GM12891 (cell line): ENCODE results near the gene EPB41.
"Not testable (repeated sequence)": the region's sequence is repeated elsewhere in the genome, so short reads cannot be mapped to it uniquely, and the experiment has no call there.

Experiments used
- DNase-seq: peaks from one replicate; pipeline ENCODE4 v3.0.0; 2011; ENCODE audit warnings: low spot score; ENCODE audit not compliant: insufficient read length
- FAIRE-seq: peaks from 2 replicates; lab custom pipeline; 2011; peaks lifted over from hg19 to GRCh38; lab: Jason Lieb, UNC
- PAX5 ChIP-seq: IDR thresholded peaks from 2 replicates; pipeline ENCODE4 v1.6.1; 2011; ENCODE audit warnings: low read length, moderate library complexity, mild to moderate bottlenecking; ENCODE audit not compliant: insufficient read depth, severe bottlenecking
- POLR2A ChIP-seq: IDR thresholded peaks from 2 replicates; pipeline ENCODE4 v1.6.1; 2011; ENCODE audit warnings: low read depth, low read length, control low read depth
- POLR2AphosphoS5 ChIP-seq: IDR thresholded peaks from 2 replicates; pipeline ENCODE4 v1.6.1; 2011; ENCODE audit warnings: low read depth, low read length, control low read depth
- POU2F2 ChIP-seq: IDR thresholded peaks from 2 replicates; pipeline ENCODE4 v1.6.1; 2011; ENCODE audit warnings: low read depth, mild to moderate bottlenecking, control low read depth, low read length, moderate library complexity
- SPI1 ChIP-seq: IDR thresholded peaks from 2 replicates; pipeline ENCODE4 v1.6.1; 2011; ENCODE audit warnings: low read depth, low read length, control low read depth
- TAF1 ChIP-seq: IDR thresholded peaks from 2 replicates; pipeline ENCODE4 v1.6.1; 2011; ENCODE audit warnings: low read depth, low read length, control low read depth

EPB41 gene

GRCh38 chr1:28936528-28936927, 22.2 kb downstream of the EPB41 start:
- no peak for DNase-seq
- FAIRE-seq = no peak
- TF ChIP-seq POLR2A (no peak), POU2F2 (no peak), TAF1 (no peak), SPI1 (no peak), POLR2AphosphoS5 (no peak), PAX5 (no peak)

DNA sequence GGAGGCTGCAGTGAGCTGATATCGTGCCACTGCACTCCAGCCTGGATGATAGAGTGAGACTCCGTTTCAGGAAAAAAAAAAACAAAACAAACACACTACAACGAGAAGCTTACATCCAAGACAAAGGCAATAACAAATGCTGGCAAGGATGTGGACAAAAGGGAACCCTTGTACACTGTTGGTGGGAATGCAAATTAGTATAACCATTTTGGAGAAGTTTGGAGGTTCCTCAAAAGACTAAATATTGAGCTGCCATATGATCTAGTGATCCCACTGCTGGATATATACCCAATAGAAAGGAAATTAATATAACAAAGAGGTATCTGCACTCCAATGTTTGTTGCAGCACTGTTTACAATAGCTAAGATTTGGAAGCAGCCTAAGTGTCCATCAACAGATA, 29.2 kb downstream of the EPB41 start:
- DNase-seq, FAIRE-seq: not testable (repeated sequence)

GRCh38 chr1:28950006-28950405, 35.6 kb downstream of the EPB41 start:
- DNase-seq (no peak), FAIRE-seq (no peak)
- TF ChIP-seq POLR2AphosphoS5 (no peak), TAF1 (no peak), PAX5 (no peak), POLR2A (no peak), SPI1 (no peak), POU2F2 (no peak)

DNA sequence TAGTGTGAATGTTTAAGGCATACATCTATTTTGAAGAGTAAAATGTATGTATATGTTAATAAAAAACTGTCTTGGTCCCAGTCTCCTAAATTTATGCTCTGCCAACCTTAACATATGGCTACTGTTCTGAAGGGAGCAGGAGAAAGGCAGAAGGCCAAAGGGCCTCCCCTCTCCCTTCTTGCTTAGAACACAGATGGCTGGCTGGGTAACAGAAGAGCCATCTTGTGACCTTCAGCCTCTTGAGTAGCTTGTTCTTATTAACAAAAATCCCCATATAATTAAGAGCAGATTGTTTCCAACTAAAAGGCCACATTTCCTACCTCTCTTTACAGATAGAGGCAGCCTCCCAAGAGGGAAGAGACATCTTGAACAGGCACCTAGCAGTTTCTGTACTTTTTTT, 36.1 kb downstream of the EPB41 start:
- TF ChIP-seq POLR2AphosphoS5 (no peak), SPI1 (no peak), PAX5 (no peak), POLR2A (no peak), TAF1 (no peak), POU2F2 (no peak)
- FAIRE-seq (no peak), DNase-seq (no peak)

- TF ChIP-seq SPI1 (no peak), PAX5 (no peak), POLR2A (no peak), TAF1 (no peak), POLR2AphosphoS5 (no peak), POU2F2 (no peak)
- DNase-seq = no peak
- no peak for FAIRE-seq
These were observed 39.9 kb downstream of the EPB41 start for GRCh38 chr1:28954126-28954726.

- TF ChIP-seq PAX5 = no peak
- TF ChIP-seq TAF1 = no peak
- no peak for TF ChIP-seq SPI1
- DNase-seq = no peak
- no peak for FAIRE-seq
These were observed 41.7 kb downstream of the EPB41 start for GRCh38 chr1:28956038-28956464.

DNA sequence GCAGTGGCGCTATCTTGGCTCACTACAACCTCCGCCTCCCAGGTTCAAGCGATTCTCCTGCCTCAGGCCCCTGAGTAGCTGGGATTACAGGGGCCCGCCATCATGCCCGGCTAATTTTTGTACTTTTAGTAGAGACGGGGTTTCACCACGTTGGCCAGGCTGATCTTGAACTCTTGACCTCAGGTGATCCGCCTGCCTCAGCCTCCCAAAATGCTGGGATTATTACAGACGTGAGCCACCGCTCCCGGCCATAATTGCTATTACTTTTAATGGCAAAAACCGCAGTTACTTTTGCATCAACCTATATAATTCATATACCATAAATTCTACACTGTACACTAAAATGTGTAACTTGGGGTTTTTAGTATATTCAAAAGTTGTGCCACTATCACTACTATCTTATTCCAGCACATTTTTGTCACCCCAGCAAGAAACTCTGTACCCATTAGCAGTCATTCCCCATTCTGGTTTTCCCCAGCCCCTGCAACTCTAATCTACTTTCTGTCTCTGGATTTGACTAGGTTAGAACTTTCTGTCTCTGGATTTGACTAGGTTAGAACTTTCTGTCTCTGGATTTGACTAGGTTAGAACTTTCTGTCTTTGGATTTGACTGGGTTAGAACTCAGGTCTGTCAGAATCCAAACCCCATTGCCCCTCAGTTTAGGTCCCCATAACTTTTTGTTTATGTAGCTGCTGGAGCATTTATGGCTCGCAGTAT, 47.9 kb downstream of the EPB41 start:
- FAIRE-seq, DNase-seq: not testable (repeated sequence)
- TF ChIP-seq POU2F2 = 0 out of 2 replicates have a peak, but pooled peaks have one; percentile 46

DNA sequence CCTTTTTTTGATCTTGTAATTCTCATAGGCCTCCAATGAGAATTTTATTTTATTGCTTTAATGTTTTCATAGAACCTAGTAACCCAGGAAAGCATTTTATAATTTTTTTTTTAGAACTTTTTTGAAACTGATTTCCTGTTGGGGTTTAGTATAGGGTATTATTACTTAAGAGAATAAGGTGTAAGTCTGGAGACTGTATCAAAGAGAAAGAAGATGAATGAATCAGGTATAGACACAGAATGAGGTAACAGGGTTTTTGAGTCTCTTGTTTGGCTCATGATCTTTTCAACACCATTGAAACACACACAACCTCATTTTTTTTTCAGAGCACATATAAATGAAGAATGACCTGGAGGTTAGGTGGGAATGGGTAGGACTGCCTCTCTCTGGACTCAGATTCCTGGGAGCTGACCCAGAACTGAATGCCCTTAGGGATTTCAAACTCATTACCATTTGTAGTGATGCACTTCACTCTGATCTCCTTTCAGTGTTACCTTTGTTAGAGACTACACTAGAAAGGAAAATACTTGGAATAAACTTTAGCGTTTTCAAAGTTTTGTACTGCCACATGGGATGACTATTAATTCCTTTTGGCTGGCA, 51.0 kb downstream of the EPB41 start:
- no peak for DNase-seq
- TF ChIP-seq PAX5 (no peak), POLR2A (no peak), POLR2AphosphoS5 (no peak), SPI1 (no peak), TAF1 (no peak), POU2F2 (no peak)
- no peak for FAIRE-seq

DNA sequence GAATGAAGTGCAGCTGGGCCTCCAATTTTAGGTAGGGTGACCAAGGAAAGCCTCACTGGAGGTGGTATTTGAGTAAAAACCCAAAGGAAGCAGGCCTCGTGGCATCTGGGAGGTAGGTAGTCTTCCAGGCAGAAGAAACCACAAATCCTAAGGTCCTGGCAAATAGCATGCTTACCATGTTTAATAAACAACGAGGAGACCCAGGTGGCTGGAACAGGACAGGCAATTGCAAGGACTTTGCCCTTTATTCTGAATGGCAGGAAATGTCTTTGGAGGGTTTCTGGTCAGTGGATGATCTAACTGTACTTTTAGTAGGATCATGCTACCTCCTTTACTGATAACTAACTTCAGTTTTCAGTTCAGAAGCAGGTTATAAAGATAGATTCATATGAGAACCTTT, 52.2 kb downstream of the EPB41 start:
- TF ChIP-seq SPI1 (no peak), POLR2A (no peak), POLR2AphosphoS5 (no peak), POU2F2 (no peak), TAF1 (no peak), PAX5 (no peak)
- DNase-seq (no peak), FAIRE-seq (no peak)
